Epithelial cell of umbilical artery (primary cell): ENCODE data around the gene IQSEC2. TPM values are rescaled to one million over a fixed set of nuclear protein-coding genes. Genes with fewer than 3 reads are reported as not detected.

Experiments
- total RNA-seq: library from RNA; depleted of rRNA; stranded (reverse); fragments of >200 nt; gene quantifications from 2 replicates; pipeline ENCODE4 v1.2.3, GENCODE V29; 2014

The IQSEC2 gene
- total RNA-seq: 2.6 and 2.9 TPM in 2 replicates

GRCh38 chrX:53281321-53281822 lies at the start of gene IQSEC2:
Gene IQSEC2, minus strand, starts transcription at chrX:53281584.

GRCh38 chrX:53224860-53225797 lies 56.3 kb downstream of the IQSEC2 start, which contains the start of gene KDM5C:
Gene KDM5C, minus strand, starts transcription at chrX:53225207. Its CDS starts 318 bp downstream, at chrX:53224889.

Other genes with a start within 250 kb of the IQSEC2 start
- gene GPR173, start 232.8 kb downstream of the IQSEC2 start, total RNA-seq: 1.6 and 2.9 TPM in 2 replicates
- gene TSPYL2, start 199.2 kb downstream of the IQSEC2 start, total RNA-seq: 6.2 and 7.9 TPM in 2 replicates
- gene KANTR, start 187.4 kb downstream of the IQSEC2 start, total RNA-seq: 2.6 and 5.6 TPM in 2 replicates
- gene KDM5C, start 56.4 kb downstream of the IQSEC2 start, total RNA-seq: 101 and 118 TPM in 2 replicates
- gene SMC1A, start 141.1 kb upstream of the IQSEC2 start, total RNA-seq: 13.6 and 29.5 TPM in 2 replicates
- gene RIBC1, start 141.3 kb upstream of the IQSEC2 start, total RNA-seq: 0.30 and 0.32 TPM in 2 replicates
- 80.9 and 119 TPM in 2 replicates for gene HSD17B10, start 152.8 kb upstream of the IQSEC2 start, total RNA-seq